HCT116 (cell line): ENCODE results near the gene TK1. TPM values are rescaled to one million over a fixed set of nuclear protein-coding genes. Genes with fewer than 3 reads are reported as not detected.

ENCODE experiments used
- ATAC-seq: fragments of 200-7000 bp; cut with Tn5 transposase; 2 replicates; pipeline ENCODE4 v1.9.1; 2020; ENCODE audit warnings: mild to moderate bottlenecking, moderate library complexity
- BruUV-seq: library from RNA; stranded (reverse); fragments of 400-500 nt; replicated peaks from 2 replicates; lab custom pipeline; 2021; lab: Mats Ljungman, UMichigan
- CTCF ChIA-PET: fragments of 300-600 bp; sonication (Branson Sonifier 250); formaldehyde crosslinking; loops from one replicate; lab custom pipeline; 2021; ENCODE audit warnings: antibody characterized with exemption; lab: Charles Lee
- POLR2A ChIA-PET: fragments of 300-600, 350-600 bp; sonication (Branson Sonifier 250); formaldehyde crosslinking; loops from one replicate; lab custom pipeline; 2021; ENCODE audit warnings: antibody characterized with exemption; lab: Charles Lee
- RAD21 ChIA-PET, 2 experiments: fragments of 300-600 bp; sonication (Branson Sonifier 250); formaldehyde crosslinking; loops; one replicate each; lab custom pipeline; 2023; ENCODE audit warnings: low total read pairs in 2 of 2; ENCODE audit not compliant: uncharacterized antibody in 2 of 2, unreplicated experiment in 2 of 2, low non-redundant PET in 1 of 2; lab: Charles Lee
- DNase-seq: peaks from one replicate; pipeline ENCODE4 v3.0.0-alpha.2; 2010; ENCODE audit warnings: low read depth, low spot score
- H2AFZ ChIP-seq: fragments of 200-600 bp; shearing (Covaris generic), sonication (generic); 2 replicates; pipeline ENCODE4 v1.6.1; 2017; ENCODE audit warnings: low read depth, mixed run types, mixed read lengths, antibody characterized with exemption, low read length; ENCODE audit not compliant: poor library complexity, severe bottlenecking
- H3K27ac ChIP-seq: 2 replicates; pipeline ENCODE4 v1.5.1; 2012; ENCODE audit warnings: low read depth, low read length
- H3K27me3 ChIP-seq: fragments of 200-600 bp; sonication (generic); 2 replicates; pipeline ENCODE4 v1.6.1; 2016; ENCODE audit warnings: mixed run types, low read length, mixed read lengths; ENCODE audit not compliant: insufficient read depth
- H3K36me3 ChIP-seq, 2 experiments: fragments of 200-500 bp in 1 of 2; fragments of 200-600 bp in 1 of 2; sonication (Bioruptor generic) in 1 of 2; sonication (generic) in 1 of 2; 2 replicates each; pipeline versions ENCODE4 v1.5.1 to v1.6.1; 2014 to 2016; ENCODE audit warnings: low read length in 2 of 2, inconsistent platforms in 1 of 2, mixed read lengths in 1 of 2, mixed run types in 1 of 2; ENCODE audit not compliant: insufficient read depth in 2 of 2, control insufficient read depth in 1 of 2
- H3K4me1 ChIP-seq, 2 experiments: fragments of 200-600 bp in 1 of 2; sonication (generic) in 1 of 2; 2 replicates each; pipeline versions ENCODE4 v1.5.1 to v1.6.1; 2012 to 2017; ENCODE audit warnings: low read length in 2 of 2, inconsistent platforms in 1 of 2, mild to moderate bottlenecking in 1 of 2, mixed read lengths in 1 of 2, mixed run types in 1 of 2, moderate library complexity in 1 of 2; ENCODE audit not compliant: insufficient read depth in 2 of 2, control insufficient read depth in 1 of 2
- H3K4me2 ChIP-seq: fragments of 200-600 bp; sonication (generic); 2 replicates; pipeline ENCODE4 v1.6.1; 2017; ENCODE audit warnings: mixed run types, low read length, mixed read lengths
- H3K4me3 ChIP-seq, 2 experiments: fragments of 200-600 bp in 1 of 2; sonication (generic) in 1 of 2; replicated peaks in 1 of 2; 2 replicates each; pipeline ENCODE4 v1.5.1; 2011 to 2016; ENCODE audit warnings: low read length in 2 of 2, control low read depth in 1 of 2, low read depth in 1 of 2, mild to moderate bottlenecking in 1 of 2, mixed read lengths in 1 of 2, mixed run types in 1 of 2
- H3K79me2 ChIP-seq: fragments of 200-600 bp; sonication (generic); 2 replicates; pipeline ENCODE4 v1.6.1; 2017; ENCODE audit warnings: mild to moderate bottlenecking, mixed run types, low read length, moderate library complexity, mixed read lengths; ENCODE audit not compliant: insufficient read depth
- H3K9ac ChIP-seq: fragments of 200-600 bp; sonication (generic); 2 replicates; pipeline ENCODE4 v1.6.1; 2016; ENCODE audit warnings: low read length, mixed read lengths
- H3K9me2 ChIP-seq: fragments of 200-600 bp; sonication (generic), shearing (Covaris generic); 2 replicates; pipeline ENCODE4 v1.6.1; 2017; ENCODE audit warnings: mixed run types, mild to moderate bottlenecking, moderate library complexity; ENCODE audit not compliant: insufficient read depth
- H3K9me3 ChIP-seq, 2 experiments: fragments of 200-500 bp in 1 of 2; fragments of 200-600 bp in 1 of 2; sonication (Bioruptor generic) in 1 of 2; sonication (generic) in 1 of 2; 2 replicates each; pipeline ENCODE4 v1.6.1; 2014 to 2017; ENCODE audit warnings: low read length in 2 of 2, mixed read lengths in 2 of 2, inconsistent platforms in 1 of 2, low read depth in 1 of 2, mild to moderate bottlenecking in 1 of 2, mixed run types in 1 of 2, moderate library complexity in 1 of 2; ENCODE audit not compliant: control insufficient read depth in 1 of 2, insufficient read depth in 1 of 2
- H4K20me1 ChIP-seq: fragments of 200-600 bp; sonication (generic), shearing (Covaris generic); 2 replicates; pipeline ENCODE4 v1.6.1; 2017; ENCODE audit warnings: mixed run types, mild to moderate bottlenecking, moderate library complexity; ENCODE audit not compliant: insufficient read depth
- ATF3 ChIP-seq: IDR thresholded peaks from 2 replicates; pipeline ENCODE4 v1.6.1; 2012
- CEBPB ChIP-seq: IDR thresholded peaks from 2 replicates; pipeline ENCODE4 v1.6.1; 2012; ENCODE audit warnings: low read depth
- CTCF ChIP-seq, 3 experiments: fragments of 200-600 bp in 1 of 3; sonication (generic) in 1 of 3; IDR thresholded peaks in 2 of 3; conservative IDR thresholded peaks in 1 of 3; 2 replicates each; pipeline ENCODE4 v1.5.1; 2012 to 2017; ENCODE audit warnings: low read depth in 2 of 3, low read length in 2 of 3, antibody characterized with exemption in 1 of 3, borderline replicate concordance in 1 of 3, control low read depth in 1 of 3, mild to moderate bottlenecking in 1 of 3, mixed read lengths in 1 of 3, mixed run types in 1 of 3, moderate library complexity in 1 of 3; ENCODE audit not compliant: insufficient read depth in 1 of 3
- ELF1 ChIP-seq: IDR thresholded peaks from 2 replicates; pipeline ENCODE4 v1.6.1; 2012; ENCODE audit warnings: low read depth, borderline replicate concordance
- EZH2 ChIP-seq: fragments of 200-600 bp; sonication (generic); IDR thresholded peaks from 2 replicates; pipeline ENCODE4 v1.6.1; 2017; ENCODE audit warnings: antibody characterized with exemption, mixed run types
- EZH2phosphoT487 ChIP-seq: fragments of 200-600 bp; IDR thresholded peaks from 2 replicates; pipeline ENCODE4 v1.6.1; 2018; ENCODE audit warnings: antibody characterized with exemption, borderline replicate concordance
- FOSL1 ChIP-seq: IDR thresholded peaks from 2 replicates; pipeline ENCODE4 v1.6.1; 2012; ENCODE audit warnings: low read depth
- JUND ChIP-seq: IDR thresholded peaks from 2 replicates; pipeline ENCODE4 v1.6.1; 2012
- MAX ChIP-seq: IDR thresholded peaks from 2 replicates; pipeline ENCODE4 v1.6.1; 2012
- RAD21 ChIP-seq: IDR thresholded peaks from 2 replicates; pipeline ENCODE4 v1.6.1; 2012; ENCODE audit warnings: low read depth, mild to moderate bottlenecking
- REST ChIP-seq: IDR thresholded peaks from 2 replicates; pipeline ENCODE4 v1.6.1; 2012; ENCODE audit warnings: low read depth
- SIN3A ChIP-seq: IDR thresholded peaks from 2 replicates; pipeline ENCODE4 v1.6.1; 2012; ENCODE audit warnings: low read depth
- SP1 ChIP-seq: IDR thresholded peaks from 2 replicates; pipeline ENCODE4 v1.6.1; 2012; ENCODE audit warnings: low read depth
- SRF ChIP-seq: IDR thresholded peaks from 2 replicates; pipeline ENCODE4 v1.6.1; 2012; ENCODE audit warnings: low read depth
- TCF7L2 ChIP-seq: IDR thresholded peaks from 2 replicates; pipeline ENCODE4 v1.7.0; 2011; ENCODE audit warnings: borderline replicate concordance, inconsistent platforms; ENCODE audit not compliant: insufficient read depth, insufficient read length; ENCODE audit errors: extremely low read depth
- YY1 ChIP-seq: IDR thresholded peaks from 2 replicates; pipeline ENCODE4 v1.6.1; 2011; ENCODE audit warnings: low read length, low read depth, moderate library complexity, mild to moderate bottlenecking; ENCODE audit not compliant: insufficient replicate concordance; ENCODE audit errors: extremely low read depth
- ZBTB33 ChIP-seq: IDR thresholded peaks from 2 replicates; pipeline ENCODE4 v1.6.1; 2011; ENCODE audit warnings: mild to moderate bottlenecking, low read length, moderate library complexity; ENCODE audit not compliant: insufficient replicate concordance; ENCODE audit errors: extremely low read depth
- ZNF274 ChIP-seq: fragments of 200-500 bp; sonication (Bioruptor generic); IDR thresholded peaks from 2 replicates; pipeline ENCODE4 v1.6.1; 2014; ENCODE audit warnings: mild to moderate bottlenecking, low read depth, low read length, inconsistent platforms
- intact Hi-C: fragments of 100-400 bp; cut with micrococcal nuclease; formaldehyde crosslinking; loops from 2 replicates; pipeline ENCODE4 v1.10.0; 2022
- total RNA-seq: library from RNA; stranded (reverse); gene quantifications from one replicate; pipeline ENCODE4 v1.2.1, GENCODE V29; 2021; ENCODE audit not compliant: unreplicated experiment

TK1 gene
- total RNA-seq, 1 experiment from 2014 or later, result 315 TPM

GRCh38 chr17:78133179-78133951 is 53.5 kb downstream of the TK1 start:
- TF ChIP-seq RAD21 (no peak), EZH2phosphoT487 (no peak), TCF7L2 (no peak), SRF (no peak), FOSL1 (no peak), ZBTB33 (no peak), CTCF (IDR thresholded peaks at IDR 0.05 in 2 of 3, conservative IDR thresholded peaks at IDR 0.05 in 1 of 3; ENCODE audit: borderline replicate concordance in 1 of 3, insufficient read depth in 1 of 3, low read depth in 2 of 3, low read length in 2 of 3) (no peak), ZNF274 (no peak), REST (no peak), ELF1 (no peak), ATF3 (no peak), JUND (no peak), CEBPB (no peak), SIN3A (no peak), SP1 (no peak), MAX (no peak), EZH2 (no peak), YY1 (no peak)
- no peak for ATAC-seq
- ChIA-PET RAD21 (no interaction called here), CTCF (interaction anchor here (1.1 kb wide), 1 partner anchor 118 kb away, joined by 3 read pairs; no protein-coding TSS in a partner anchor), POLR2A (interaction anchor here (1.6 kb wide), 1 partner anchor 53 kb away, joined by 5 read pairs; the partner anchor contains the start of genes AFMID and TK1)
- Histone ChIP-seq H3K4me3 (no peak overlapping the region), H2AFZ (no peak overlapping the region), H3K9me2 (no peaks in the 10 kb centered on the region), H3K27ac (peak overlapping the region; percentile 49; the same call in 1 of the 2 replicates), H3K4me1 (peaks cover 37 to 74% of the 10 kb centered on the region in 2 experiments), H3K4me2 (peak overlapping the region; percentile 96), H3K9me3 (no peaks in the 10 kb centered on the region), H3K27me3 (no peaks in the 10 kb centered on the region), H3K36me3 (no peaks in the 10 kb centered on the region), H4K20me1 (no peaks in the 10 kb centered on the region), H3K79me2 (no peaks in the 10 kb centered on the region), H3K9ac (peak overlapping the region; percentile 71; the same call in 1 of the 2 replicates)
- intact Hi-C loops, result no loop called here
- no peak for DNase-seq
- BruUV-seq, result no TSS peak
